Middle frontal gyrus (tissue), 1 donor: ENCODE data around the gene UGT1A9.
A peak's percentile ranks its signal among the peaks of the same experiment; 100 is the strongest.

ENCODE experiments used
- DNase-seq: peaks from one replicate; pipeline ENCODE4 v3.0.0-alpha.2; 2015; ENCODE audit warnings: low spot score; ENCODE audit errors: extremely low spot score

UGT1A9 gene

DNA sequence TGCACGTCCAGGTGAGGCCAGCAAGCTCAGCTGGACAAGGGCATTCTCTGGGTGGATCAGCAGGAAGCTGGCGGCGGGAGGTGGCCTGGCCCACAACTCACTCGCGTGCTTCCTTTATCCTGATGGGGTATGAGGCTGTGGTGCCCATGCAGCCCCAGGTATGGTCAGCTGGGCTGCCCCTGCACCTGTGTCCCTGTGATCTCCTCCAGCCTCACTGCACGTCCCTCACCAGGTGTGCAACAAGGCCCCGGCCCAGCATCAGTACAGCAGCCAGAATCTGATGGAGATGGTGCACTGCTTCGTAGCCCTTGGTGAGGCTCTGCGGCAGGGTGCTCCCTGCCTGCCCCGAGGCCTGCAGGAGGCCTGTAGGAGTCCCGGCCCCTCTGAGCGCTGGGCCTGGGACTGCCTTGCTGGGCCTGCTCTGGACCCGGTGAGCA is 124.1 kb downstream of the UGT1A9 start:
- DNase-seq: no peak

DNA sequence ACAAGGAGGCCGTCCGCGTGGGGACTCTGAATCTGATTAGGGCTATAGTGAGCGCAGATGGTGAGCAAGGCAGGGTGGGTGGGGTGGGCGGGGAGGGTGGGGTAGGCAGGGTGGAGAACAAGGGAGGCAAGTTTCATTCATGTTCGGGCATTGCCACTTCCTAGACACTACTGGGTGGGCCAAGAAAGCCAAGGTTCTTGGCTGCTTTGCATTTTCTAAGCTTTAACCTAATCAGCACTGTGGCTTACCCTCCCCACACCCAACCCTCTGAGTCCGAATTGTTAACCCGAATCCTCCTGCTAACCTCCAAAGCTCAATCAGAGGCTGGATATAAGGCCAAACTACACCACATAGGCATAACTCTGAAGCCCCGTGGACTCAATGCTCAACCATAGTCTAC is 124.6 kb downstream of the UGT1A9 start:
- DNase-seq: no peak

DNA sequence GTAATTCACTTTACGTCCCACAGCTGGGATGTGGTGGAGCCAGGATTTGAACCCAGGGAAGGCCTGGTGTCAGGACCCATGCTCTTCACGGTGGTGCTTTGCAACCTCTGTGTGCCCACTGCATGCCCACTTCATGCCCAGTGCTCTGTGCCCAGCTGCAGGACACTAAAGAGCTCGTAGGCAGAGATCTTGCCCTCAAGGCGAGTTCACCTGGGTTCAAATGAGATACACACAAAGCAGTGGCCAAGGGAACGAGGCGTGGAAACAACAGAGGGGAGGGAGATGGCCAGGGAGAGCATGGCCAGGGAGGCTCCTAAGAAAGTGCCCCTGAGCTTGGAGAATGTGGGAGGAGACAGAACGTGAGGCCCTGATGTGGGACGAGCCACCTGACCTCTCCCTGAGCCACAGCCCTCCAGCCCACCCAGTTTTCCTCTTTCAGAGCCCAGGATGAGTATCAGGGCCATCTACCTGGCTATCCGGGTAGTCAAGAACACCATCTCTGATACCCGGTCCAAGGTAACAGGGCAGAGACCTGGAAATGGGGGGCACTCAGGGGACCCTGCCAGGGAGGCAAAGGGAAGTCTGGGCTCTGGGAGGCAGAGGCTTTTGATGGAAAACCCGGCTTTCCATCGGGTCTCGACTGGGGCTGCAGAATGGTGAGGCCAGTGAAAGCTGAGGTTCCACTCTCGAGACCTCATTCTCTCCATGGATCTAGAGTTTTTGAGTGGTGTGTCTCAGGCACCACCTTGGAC is 126.8 kb downstream of the UGT1A9 start:
- DNase-seq: no peak

DNA sequence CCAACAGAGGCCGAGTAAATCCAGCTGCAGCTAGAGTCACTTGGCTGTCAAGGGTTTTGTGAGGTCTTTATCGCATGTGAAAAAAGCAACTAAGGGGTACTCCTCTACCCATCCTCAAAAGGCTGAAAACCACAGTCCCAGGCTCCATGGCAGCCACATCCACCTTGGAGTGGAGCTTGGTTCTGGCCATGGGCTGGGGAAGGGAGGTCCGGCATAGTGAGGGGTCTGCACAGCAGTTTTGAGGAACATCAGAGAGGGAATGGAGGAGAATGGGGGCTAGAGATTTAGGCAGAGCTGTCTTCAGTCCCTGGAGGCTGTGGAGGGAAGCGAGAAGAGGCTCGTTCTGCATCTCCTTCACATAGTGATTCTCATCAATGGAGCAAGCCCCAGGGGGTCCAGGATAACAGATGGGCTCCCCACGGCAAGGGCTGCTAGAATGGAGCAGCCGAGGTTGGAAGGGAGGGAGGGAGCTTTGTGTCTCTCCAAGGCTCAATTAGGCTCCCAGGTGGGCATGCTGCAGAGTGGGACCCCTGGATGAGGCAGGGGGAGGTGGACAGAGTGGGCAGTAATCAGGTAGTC is 127.5 kb downstream of the UGT1A9 start:
- DNase-seq: no peak

DNA sequence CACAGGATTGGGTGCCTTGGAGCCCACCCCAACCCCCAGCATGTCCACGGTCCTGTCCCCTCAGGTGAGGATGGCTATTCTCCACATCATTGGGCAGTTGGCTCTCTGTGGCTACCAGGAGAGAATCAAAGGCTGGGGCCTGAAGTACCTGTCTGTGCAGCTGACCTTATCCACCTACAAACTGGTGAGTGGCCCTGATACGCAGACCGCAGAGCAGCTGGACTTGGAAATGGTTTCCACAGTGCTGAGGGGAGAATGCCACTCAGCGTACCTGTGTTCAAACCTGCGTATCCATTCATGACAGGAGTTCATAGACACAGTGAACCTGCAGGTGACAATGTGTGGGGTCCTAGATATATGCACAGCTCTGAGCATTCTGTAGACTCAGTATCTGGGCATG is 128.0 kb downstream of the UGT1A9 start:
- no peak for DNase-seq

DNA sequence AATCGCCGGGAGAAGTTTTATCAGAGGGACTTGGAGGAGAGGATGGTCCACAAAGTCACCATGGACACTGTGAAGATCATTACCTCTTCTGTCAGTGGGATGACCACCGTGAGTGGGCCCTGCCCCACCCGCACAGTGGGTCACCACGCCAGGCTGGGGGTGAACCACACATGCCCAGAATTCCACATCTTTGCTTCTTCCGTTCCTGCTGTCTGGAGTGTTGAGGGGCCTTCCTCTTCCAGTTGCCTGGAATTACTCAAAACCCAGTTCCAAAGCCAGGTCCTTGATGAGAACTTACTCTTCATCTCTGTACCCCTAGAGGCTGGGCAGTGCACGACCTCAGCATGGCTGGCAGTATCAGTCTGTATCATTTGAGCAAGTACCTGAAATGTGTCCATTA is 128.5 kb downstream of the UGT1A9 start:
- no peak for DNase-seq

DNA sequence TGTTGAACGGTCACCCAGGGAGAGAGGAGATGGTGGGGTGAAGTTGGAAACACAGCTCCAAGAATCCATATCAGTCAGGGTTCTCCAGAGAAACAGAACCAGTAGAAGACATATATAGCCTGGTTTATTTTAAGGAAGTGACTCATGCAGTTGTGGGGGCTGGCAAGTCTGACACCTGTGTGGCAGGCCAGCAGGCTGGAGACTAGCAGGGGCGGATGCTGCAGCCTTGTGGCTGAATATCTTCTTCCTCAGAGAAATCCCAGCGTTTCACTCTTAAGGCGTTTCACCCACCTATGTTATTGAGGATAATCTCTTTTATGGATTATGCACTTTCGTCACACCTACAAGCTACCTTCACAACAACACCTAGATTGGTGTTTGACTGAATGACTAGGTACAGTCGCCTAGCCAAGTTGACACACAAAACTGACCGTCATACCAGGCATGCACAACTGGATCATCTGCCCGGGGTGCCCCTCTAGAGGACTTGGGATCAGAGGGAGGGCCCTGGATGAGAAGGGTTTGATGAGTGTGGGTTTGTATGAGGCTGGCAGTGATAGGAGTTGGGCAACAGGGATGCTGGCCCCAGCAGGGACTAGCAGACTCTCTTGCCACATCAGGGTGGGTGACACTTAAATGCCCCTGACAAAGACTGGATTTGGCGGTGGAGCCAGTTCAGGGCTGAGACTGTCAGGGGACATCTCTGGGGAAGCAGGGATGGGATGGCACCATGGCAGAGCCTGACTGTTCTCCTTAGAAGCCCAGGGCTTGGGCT is 129.8 kb downstream of the UGT1A9 start:
- peak; percentile 20 for DNase-seq

DNA sequence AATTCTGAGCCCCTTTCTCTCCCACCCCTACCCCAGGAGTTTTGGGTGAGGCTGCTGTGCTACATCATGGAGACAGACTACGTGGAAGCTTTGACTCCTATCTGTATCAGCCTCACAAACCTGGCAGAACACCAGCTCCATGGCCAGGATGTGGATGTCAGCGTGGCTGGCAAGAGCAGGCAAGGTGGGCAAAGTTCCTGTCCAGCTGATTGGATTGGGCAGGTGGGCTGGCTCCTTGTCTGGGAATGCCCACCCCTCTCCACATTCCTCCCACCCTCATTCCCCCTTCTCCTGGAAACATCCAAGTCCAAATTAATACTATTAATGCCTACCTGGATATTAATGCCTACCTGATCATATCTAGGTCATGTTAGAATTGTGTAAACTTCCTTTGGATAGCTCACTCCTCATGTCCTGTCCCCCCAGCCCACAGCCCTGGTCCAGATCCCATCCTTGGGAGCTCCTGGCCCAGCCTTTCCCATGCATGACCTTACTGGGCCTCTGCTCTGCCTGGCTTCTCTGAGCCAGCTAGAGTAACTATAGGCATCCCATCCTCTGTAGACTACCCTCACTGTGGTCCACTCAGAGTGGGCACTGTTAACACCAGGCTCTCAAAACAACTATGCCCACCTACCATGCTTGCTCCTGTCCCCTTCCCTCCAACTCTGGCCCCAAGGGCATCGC is 130.6 kb downstream of the UGT1A9 start:
- no peak for DNase-seq

DNA sequence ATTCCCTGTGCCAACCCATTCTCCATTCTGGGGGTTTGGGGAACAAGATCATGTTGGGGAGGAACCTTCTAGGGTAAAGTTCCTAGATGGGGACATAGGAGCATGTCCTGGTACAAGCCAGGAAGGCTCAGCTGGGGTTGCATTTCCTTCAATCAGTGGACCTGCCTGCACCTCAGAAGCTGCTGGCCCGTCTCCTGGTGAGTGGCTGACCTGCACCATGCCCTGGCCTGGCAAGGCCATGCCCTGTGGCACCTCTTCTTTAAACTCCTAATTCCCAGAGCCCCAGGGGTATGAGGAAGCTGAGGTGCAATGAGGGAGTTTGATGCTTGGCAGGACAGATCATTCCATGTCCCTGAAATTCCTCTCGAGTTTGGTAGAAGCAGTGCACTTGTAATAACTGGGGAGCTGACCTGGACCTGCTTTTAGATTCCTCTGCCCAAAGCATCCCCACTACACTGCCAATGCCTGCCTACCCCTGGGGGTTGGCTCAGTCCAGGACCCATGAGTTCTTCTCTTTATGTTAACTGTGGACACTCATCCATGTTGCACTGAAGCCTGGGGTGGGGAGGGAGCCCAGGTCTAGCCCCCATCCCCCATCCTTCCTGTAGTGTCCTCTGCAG is 131.7 kb downstream of the UGT1A9 start:
- no peak for DNase-seq

DNA sequence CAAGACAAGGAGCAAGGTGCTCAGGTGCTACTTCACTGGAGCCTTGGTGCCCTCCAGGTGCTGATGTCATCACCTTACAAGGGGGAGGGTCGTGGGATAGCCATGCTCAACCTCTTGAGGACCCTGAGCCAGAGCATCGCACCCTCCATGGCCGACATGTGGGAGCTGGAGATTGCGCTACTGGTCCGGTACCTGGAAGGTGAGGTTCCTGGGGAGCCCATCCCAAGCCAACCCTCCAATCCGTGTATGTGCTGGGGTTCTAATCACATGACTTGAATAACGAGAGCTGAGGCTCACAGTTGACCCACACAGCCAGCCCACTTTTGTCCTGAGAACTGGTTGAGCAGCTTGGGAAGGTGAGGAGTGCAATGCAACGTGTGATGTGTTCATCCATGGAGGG is 132.3 kb downstream of the UGT1A9 start:
- no peak for DNase-seq

DNA sequence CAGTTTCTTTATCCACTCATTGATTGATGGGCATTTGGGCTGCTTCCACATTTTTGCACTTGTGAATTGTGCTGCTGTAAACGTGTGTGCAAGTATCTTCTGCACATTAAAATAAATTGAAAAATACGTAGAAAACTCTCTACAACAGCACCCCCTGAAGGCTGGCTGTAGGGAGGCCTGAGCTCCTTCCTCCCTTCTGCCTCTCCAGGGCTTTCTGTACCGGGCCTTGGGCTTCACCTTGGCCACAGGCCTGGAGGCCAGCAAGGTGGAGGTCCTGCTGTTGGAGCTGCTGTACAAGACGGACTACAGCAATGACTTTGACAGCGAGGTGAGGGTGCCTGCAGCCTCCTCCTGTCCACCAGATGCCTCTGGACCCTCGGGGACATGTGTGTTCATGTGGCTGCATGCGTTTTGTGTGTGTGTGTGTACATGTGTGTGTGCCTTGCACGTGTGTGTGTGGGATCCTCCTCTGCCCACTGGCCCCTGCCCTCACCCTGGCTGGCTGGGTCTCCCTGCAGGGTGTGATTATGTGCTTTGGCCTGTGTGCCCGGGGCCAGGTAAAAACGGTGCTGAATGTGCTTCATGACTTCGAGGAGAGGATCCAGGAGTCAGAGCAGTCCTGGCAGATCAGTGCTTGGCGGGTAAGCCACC is 135.6 kb downstream of the UGT1A9 start:
- DNase-seq: no peak

DNA sequence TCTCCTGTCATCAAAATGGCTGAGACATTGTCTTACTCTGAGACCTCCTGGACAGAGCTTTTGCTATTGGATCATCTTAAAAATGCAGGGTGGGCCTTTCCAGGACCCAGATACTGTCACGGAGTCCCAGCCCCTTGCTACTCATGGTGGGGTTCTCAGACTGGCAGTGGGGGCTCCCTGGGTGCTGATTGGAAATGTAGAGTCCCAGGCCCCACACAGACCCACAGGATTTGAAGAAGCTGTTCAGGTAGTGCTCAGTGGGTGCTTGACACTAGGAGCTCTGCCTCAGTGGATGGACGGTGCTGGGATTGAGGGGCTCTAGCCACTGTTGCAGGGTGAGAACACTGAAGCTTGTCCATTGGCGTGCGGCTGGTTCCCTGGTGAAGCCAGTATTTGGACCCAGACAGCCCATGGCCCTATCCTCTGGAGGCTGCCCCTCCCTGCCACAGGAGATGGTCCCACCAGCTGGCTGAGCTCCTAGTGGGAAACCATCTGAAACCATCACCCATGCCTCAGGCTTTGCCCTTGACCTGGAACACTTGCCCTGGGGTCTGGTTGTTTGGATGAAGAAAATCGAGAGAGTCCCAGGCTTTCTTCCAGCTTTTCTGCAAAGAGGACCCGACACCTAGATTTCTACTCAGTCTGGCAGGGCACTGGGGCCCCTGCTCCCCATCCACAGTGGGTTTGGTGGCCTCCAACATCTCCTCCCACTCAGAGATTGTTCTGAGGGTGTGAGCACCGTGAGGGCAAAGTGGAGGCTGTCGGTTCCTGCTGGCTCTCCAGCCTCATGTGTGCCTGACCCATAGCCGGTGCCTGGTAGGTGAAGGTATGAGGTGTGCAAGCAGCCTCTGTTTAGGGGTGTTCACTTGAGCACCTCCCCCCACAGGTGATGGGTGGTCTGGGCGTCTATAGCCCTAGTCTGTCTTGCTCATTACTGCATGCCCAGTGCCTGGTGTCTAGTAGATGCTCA is 136.6 kb downstream of the UGT1A9 start:
- no peak for DNase-seq

DNA sequence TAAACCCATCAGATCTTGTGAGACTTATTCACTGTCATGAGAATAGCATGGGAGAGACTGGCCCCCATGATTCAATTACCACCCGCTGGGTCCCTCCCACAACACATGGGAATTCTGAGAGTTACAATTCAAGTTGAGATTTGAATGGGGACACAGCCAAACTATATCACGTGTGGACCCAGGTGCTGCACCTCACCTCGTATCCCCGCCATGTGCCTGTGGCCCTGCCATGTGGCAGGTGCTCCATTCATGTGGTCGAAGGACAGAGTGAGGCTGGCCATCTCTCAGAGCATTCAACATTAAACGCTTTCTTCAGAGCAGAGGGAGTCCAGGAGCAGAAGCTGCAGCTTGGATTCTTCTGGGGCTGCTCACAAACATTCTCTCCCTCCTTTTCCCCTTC is 138.7 kb downstream of the UGT1A9 start:
- no peak for DNase-seq

DNA sequence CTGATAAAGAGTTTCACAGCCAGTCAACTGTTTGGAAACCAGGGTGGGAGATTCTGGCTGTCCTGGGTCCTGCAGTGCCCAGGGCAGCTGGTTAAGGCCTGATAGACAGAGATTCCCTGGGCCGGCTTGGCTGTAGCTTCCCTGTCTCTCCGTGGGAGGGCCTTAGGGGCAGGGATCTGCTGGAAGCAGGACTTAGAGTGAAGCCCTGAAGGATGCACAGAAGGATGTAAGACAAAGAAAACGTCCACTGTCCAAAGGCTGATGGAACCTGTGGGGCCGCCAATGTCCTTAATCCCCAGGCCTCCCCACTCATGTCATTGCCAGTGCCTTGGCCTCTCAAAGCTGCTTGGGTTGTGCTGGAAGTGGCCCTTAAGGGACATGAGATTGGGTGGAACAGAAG is 139.4 kb downstream of the UGT1A9 start:
- no peak for DNase-seq

DNA sequence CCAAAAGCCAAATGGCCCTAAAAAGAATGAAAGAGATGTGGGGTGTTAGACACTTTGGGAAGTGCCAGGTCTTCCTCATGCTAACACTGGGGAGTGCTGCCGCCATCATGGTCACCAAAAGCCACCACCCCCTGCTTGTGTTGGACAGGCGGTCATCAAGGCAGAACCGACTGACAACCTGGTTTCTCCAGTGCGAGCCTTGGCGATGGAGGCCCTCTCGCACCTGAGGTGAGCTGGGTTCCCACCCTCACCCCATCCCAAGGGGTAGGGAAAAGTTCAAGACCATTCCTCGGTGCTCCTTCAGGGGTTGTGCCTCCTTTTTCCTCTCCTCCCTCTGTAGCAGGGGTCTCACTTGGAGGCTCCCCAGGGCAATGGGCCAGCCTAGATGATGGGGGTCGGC is 140.0 kb downstream of the UGT1A9 start:
- DNase-seq: no peak

DNA sequence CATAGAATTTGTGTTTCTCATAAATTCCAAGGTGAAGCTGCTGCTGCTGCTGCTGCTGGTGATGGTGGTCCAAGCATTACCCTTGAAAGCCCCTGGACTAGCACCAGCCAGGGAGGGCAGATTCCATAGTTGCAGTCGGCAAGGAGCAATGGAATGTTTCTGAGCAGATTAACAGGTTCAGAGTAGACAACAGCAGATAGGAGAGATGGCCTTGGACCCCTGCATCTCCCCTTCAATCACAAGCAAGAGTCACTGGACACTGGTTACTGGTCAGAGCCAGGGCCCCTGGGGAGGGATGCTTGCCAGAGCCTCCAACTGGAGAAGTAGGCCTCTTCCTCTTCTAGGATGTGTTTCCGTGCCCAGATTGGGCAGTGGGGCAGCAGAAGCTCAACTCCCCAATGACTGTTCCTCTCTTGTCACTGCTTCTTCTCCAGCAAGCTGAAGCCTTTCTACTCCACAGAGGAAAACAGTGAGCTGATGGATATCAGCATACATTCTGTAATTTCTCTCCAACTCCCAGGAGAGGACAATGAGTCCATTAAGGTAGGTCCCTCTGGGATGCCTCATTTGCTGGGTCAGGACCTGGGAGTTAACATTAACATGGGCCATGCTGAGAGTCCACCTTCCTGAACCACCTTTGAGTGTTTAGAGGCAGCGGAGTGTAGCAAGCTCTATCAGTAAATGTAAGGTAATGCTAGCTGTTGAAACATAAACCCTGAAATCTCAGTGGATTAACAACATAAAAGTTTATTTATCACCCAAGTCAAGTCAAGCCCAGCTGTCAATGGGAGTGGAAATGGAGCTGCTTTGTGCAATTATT is 141.7 kb downstream of the UGT1A9 start:
- DNase-seq: no peak

DNA sequence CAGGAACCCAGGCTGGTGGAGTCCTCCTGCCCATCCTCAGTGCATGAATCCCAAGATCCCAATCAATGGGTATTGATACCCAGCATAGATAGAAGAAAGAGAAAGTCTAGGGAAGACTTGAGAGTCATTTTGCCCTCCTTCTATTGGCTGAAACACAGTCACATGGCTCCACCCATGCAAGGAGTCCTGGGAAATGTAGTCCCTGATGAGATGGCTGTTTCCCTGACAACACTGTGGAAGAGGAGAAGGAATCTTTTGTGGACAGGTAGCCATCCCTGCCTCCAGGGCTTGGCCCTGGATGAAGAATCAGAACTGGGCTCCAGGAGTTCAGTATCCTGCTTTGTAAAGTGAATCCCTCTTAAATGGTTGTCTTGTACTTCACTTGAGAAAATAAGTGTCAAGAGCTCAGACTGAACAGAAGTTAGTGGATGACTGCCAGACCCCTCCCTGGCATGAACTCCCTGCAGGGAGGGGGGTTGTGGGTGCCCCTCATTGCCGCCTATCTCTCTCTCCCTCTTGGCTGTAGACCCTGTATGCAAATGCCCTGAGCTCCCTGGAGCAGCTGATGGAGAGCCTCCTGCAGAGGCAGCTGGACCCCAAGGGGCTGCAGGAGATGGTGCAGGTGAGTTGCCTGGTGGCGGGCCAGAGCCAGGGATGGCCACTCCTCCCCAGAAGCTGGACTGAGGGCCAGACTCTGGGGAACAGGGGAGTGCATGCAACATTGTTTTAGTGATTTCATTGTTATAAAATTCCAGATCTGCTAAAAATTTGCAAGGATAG is 142.5 kb downstream of the UGT1A9 start:
- no peak for DNase-seq

DNA sequence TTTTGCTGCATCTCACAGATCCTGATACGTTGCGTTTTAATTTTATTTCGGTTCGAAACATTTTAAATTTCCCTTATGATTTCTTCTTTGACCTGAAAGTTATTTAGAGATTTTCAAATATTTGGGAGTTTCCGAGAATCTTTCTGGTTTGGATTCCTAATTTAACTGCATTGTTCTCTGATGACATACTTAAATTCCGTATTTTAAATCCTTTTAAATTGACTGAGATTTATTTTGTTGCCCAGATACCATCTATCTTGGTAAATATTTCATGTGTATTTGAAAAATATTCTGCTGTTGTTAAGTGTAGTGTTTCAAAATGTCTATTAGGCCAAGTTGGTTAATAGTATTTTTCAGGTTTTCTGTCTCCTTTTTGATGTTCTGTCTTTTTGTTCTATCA is 144.2 kb downstream of the UGT1A9 start:
- no peak for DNase-seq
